Left ventricle myocardium inferior (tissue), 1 donor: ENCODE measurements around the gene ECI1. TPM values are rescaled to one million over a fixed set of nuclear protein-coding genes. Genes with fewer than 3 reads are reported as not detected.
"Not testable (repeated sequence)": the region's sequence is repeated elsewhere in the genome, so short reads cannot be mapped to it uniquely, and the experiment has no call there.

ENCODE experiments used
- DNase-seq: peaks from one replicate; pipeline ENCODE4 v3.0.0-alpha.2; 2020
- H3K27ac ChIP-seq: fragments of 200-600 bp; replicated peaks from 2 replicates; pipeline ENCODE4 v1.8.0; 2021
- H3K27me3 ChIP-seq: fragments of 200-600 bp; 2 replicates; pipeline ENCODE4 v1.8.0; 2021; ENCODE audit warnings: low read depth
- H3K36me3 ChIP-seq: fragments of 200-600 bp; 2 replicates; pipeline ENCODE4 v1.8.0; 2021
- H3K4me1 ChIP-seq: fragments of 200-600 bp; 2 replicates; pipeline ENCODE4 v1.8.0; 2021
- H3K4me3 ChIP-seq: fragments of 200-600 bp; 2 replicates; pipeline ENCODE4 v1.8.0; 2021; ENCODE audit warnings: mild to moderate bottlenecking, moderate library complexity
- H3K9me3 ChIP-seq: fragments of 200-600 bp; replicated peaks from 2 replicates; pipeline ENCODE4 v1.8.0; 2021
- CTCF ChIP-seq: fragments of 200-600 bp; IDR thresholded peaks from 2 replicates; pipeline ENCODE4 v1.8.0; 2021; ENCODE audit warnings: antibody characterized with exemption, mild to moderate bottlenecking, borderline replicate concordance
- intact Hi-C: fragments of 100-400 bp; cut with micrococcal nuclease; formaldehyde crosslinking; loops from one replicate; pipeline ENCODE4 v1.11.0; 2022
- total RNA-seq: library from RNA; stranded (reverse); fragmentation: NEBNext Ultra II Directional; extraction: Animal tissue kit (Norgen Biotek cat#: 25700); gene quantifications from one replicate; pipeline ENCODE4 v1.2.1, GENCODE V29; 2021
- donor health status: DM: no; HTN: yes; CAD: no; lungs with severe emphysema.

ECI1 gene
- total RNA-seq, 1 donor from 2014 or later: 165 TPM

GRCh38 chr16:2206780-2207433, 44.5 kb downstream of the ECI1 start:
- Histone ChIP-seq H3K4me1 (peaks cover 46% of the 10 kb centered on the region), H3K4me3 (peak overlapping the region; percentile 86), H3K36me3 (peaks cover 33% of the 10 kb centered on the region), H3K27ac (peak overlapping the region; percentile 100), H3K27me3 (no peaks in the 10 kb centered on the region), H3K9me3 (no peaks in the 10 kb centered on the region)
- no peak for TF ChIP-seq CTCF
- DNase-seq: no peak
- intact Hi-C loops: no loop called here

GRCh38 chr16:2206420-2206779, 45.0 kb downstream of the ECI1 start:
- H3K36me3 ChIP-seq: peaks cover 33% of the 10 kb centered on the region
- H3K9me3 ChIP-seq: no peaks in the 10 kb centered on the region
- H3K4me3 ChIP-seq: peak overlapping the region; percentile 86
- H3K27ac ChIP-seq: peak overlapping the region; percentile 100
- TF ChIP-seq CTCF: no peak
- intact Hi-C loops: no loop called here
- H3K4me1 ChIP-seq: peaks cover 41% of the 10 kb centered on the region
- no peaks in the 10 kb centered on the region for H3K27me3 ChIP-seq
- no peak for DNase-seq

GRCh38 chr16:2205967-2206313, 45.4 kb downstream of the ECI1 start:
- DNase-seq: no peak
- intact Hi-C loops: no loop called here
- no peaks in the 10 kb centered on the region for H3K27me3 ChIP-seq

GRCh38 chr16:2205104-2205966, 46.1 kb downstream of the ECI1 start, which contains the start of gene MLST8:
Gene MLST8 (plus strand): TSS chr16:2205454. CDS start chr16:2206086, 632 bp downstream.
- peak; percentile 88 for DNase-seq
- H3K4me3 ChIP-seq: peak within 1 kb of the TSS; percentile 86
- intact Hi-C loops: no loop called here
- H3K27ac ChIP-seq: peak within 1 kb of the TSS; percentile 100
- H3K36me3 ChIP-seq: peaks cover 33% of the 10 kb centered on the region
- no peaks in the 10 kb centered on the region for H3K9me3 ChIP-seq
- no peaks in the 10 kb centered on the region for H3K27me3 ChIP-seq
- peaks cover 31% of the 10 kb centered on the region for H3K4me1 ChIP-seq
- TF ChIP-seq CTCF: peak; percentile 28

More at GRCh38 chr16:2205967-2206313, 45.4 kb downstream of the ECI1 start:
- H3K27ac ChIP-seq: peak overlapping the region; percentile 100
- TF ChIP-seq CTCF: no peak
- peaks cover 36% of the 10 kb centered on the region for H3K4me1 ChIP-seq
- H3K4me3 ChIP-seq: peak overlapping the region; percentile 86
- H3K9me3 ChIP-seq: no peaks in the 10 kb centered on the region
- peaks cover 33% of the 10 kb centered on the region for H3K36me3 ChIP-seq

- Histone ChIP-seq H3K36me3 (peaks cover 31% of the 10 kb centered on the region), H3K4me3 (peak overlapping the region; percentile 86), H3K9me3 (no peaks in the 10 kb centered on the region), H3K27me3 (peaks cover 4% of the 10 kb centered on the region), H3K27ac (peak overlapping the region; percentile 100), H3K4me1 (peaks cover 28% of the 10 kb centered on the region)
- intact Hi-C loops: no loop called here
- no peak for DNase-seq
- TF ChIP-seq CTCF: no peak
Observed at GRCh38 chr16:2204416-2205103, 46.8 kb downstream of the ECI1 start.

GRCh38 chr16:2203119-2203688, 48.2 kb downstream of the ECI1 start:
- Histone ChIP-seq H3K36me3 (peaks cover 17% of the 10 kb centered on the region), H3K4me1 (peaks cover 28% of the 10 kb centered on the region), H3K27me3 (peaks cover 17% of the 10 kb centered on the region)
- H3K27ac ChIP-seq, intact Hi-C loops, H3K4me3 ChIP-seq, H3K9me3 ChIP-seq, DNase-seq: not testable (repeated sequence)
